ENCODE data around the gene SUPV3L1. TPM values are rescaled to one million over a fixed set of nuclear protein-coding genes. Genes with fewer than 3 reads are reported as not detected.
A peak's percentile ranks its signal among the peaks of the same experiment; 100 is the strongest.

SUPV3L1 gene
- total and polyA plus RNA-seq, 7 experiments from 2014 or later, result 16.5 to 63.2 (median 39.6) TPM

GRCh38 chr10:69182005-69182404, 2.0 kb downstream of the SUPV3L1 start:
- Histone ChIP-seq H3K27ac (ENCODE audit: low read depth, low read length) (peak overlapping the region; percentile 39), H3K27me3 (ENCODE audit: control insufficient read depth in 2 of 2, insufficient read depth in 2 of 2, low read length in 2 of 2) (no peaks in the 10 kb centered on the region), H3K4me1 (ENCODE audit: control insufficient read depth in 2 of 2, insufficient read depth in 2 of 2, low read length in 2 of 2) (peaks cover 12 to 15% of the 10 kb centered on the region in 2 donors), H3K36me3 (ENCODE audit: control insufficient read depth in 2 of 3, insufficient read depth in 3 of 3, low read length in 3 of 3) (peaks cover 6 to 31% (median 6%) of the 10 kb centered on the region in 3 experiments), H3K4me3 (ENCODE audit: low read length) (no peak overlapping the region), H3K9me3 (ENCODE audit: control insufficient read depth in 2 of 3, low read length in 3 of 3) (no peaks in the 10 kb centered on the region)
- intact Hi-C loops (cut with micrococcal nuclease), result loop anchor here in 1 of 2 donors (5.0 kb wide), 2 partner anchors 135 to 280 kb away; partner anchors contain the start of gene DDX50
- H3K36me3 Mint-ChIP-seq, result peaks cover 0 to 21% (median 5%) of the 10 kb centered on the region in 5 donors
- CTCF ChIA-PET, result no interaction called here
- ATAC-seq (no peak), DNase-seq (no peak)
- H3K4me3 Mint-ChIP-seq, result peak overlapping the region in 2 of 10 donors; percentile 26 to 96
- POLR2A ChIA-PET, result interaction anchor here (0.6 to 1.4 kb wide), 2 partner anchors 9 to 57 kb away, joined by 5 to 6 read pairs; no protein-coding TSS in a partner anchor
- peaks cover 0 to 3% (median 0%) of the 10 kb centered on the region in 11 donors for H3K9me3 Mint-ChIP-seq
- peaks cover 25 to 67% (median 47%) of the 10 kb centered on the region in 7 donors for H3K4me1 Mint-ChIP-seq
- H3K27me3 Mint-ChIP-seq, result no peaks in the 10 kb centered on the region
- peak overlapping the region in 2 of 9 donors; percentile 13 to 49 for H3K27ac Mint-ChIP-seq

- CTCF ChIA-PET, result no interaction called here
Measured at GRCh38 chr10:69186524-69186923, 6.5 kb downstream of the SUPV3L1 start.

GRCh38 chr10:69201045-69201444, 21.0 kb downstream of the SUPV3L1 start:
- POLR2A ChIA-PET, result no interaction called here
- Histone ChIP-seq H3K4me3 (ENCODE audit: low read length) (no peak overlapping the region), H3K27ac (ENCODE audit: low read depth, low read length) (no peak overlapping the region), H3K27me3 (ENCODE audit: control insufficient read depth in 2 of 2, insufficient read depth in 2 of 2, low read length in 2 of 2) (no peaks in the 10 kb centered on the region), H3K9me3 (ENCODE audit: control insufficient read depth in 2 of 3, low read length in 3 of 3) (no peaks in the 10 kb centered on the region), H3K4me1 (ENCODE audit: control insufficient read depth in 2 of 2, insufficient read depth in 2 of 2, low read length in 2 of 2) (peaks cover 0 to 30% of the 10 kb centered on the region in 2 donors), H3K36me3 (ENCODE audit: control insufficient read depth in 2 of 3, insufficient read depth in 3 of 3, low read length in 3 of 3) (peaks cover 5 to 71% (median 19%) of the 10 kb centered on the region in 3 experiments)
- peaks cover 0 to 49% (median 0%) of the 10 kb centered on the region in 7 donors for H3K4me1 Mint-ChIP-seq
- H3K27ac Mint-ChIP-seq, result peak overlapping the region in 2 of 9 donors; percentile 5 to 51
- H3K36me3 Mint-ChIP-seq, result peaks cover 6 to 27% (median 12%) of the 10 kb centered on the region in 5 donors
- CTCF ChIA-PET, result no interaction called here
- intact Hi-C loops (cut with micrococcal nuclease), result no loop called here
- H3K27me3 Mint-ChIP-seq, result no peaks in the 10 kb centered on the region
- H3K9me3 Mint-ChIP-seq, result no peaks in the 10 kb centered on the region
- no peak for ATAC-seq
- H3K4me3 Mint-ChIP-seq, result no peak overlapping the region
- no peak for DNase-seq

More at GRCh38 chr10:69186524-69186923, 6.5 kb downstream of the SUPV3L1 start:
- ATAC-seq (no peak), DNase-seq (no peak)
- no peak overlapping the region for H3K27ac ChIP-seq (ENCODE audit: low read depth, low read length)
- POLR2A ChIA-PET, result no interaction called here
- H3K4me1 ChIP-seq (ENCODE audit: control insufficient read depth in 2 of 2, insufficient read depth in 2 of 2, low read length in 2 of 2), result peaks cover under 1 to 4% of the 10 kb centered on the region in 2 donors
- no peaks in the 10 kb centered on the region for H3K27me3 Mint-ChIP-seq
- no peak overlapping the region for H3K4me3 ChIP-seq (ENCODE audit: low read length)
- peaks cover 14 to 38% (median 27%) of the 10 kb centered on the region in 7 donors for H3K4me1 Mint-ChIP-seq
- intact Hi-C loops (cut with micrococcal nuclease), result no loop called here
- no peaks in the 10 kb centered on the region for H3K9me3 Mint-ChIP-seq
- H3K9me3 ChIP-seq (ENCODE audit: control insufficient read depth in 2 of 3, low read length in 3 of 3), result no peaks in the 10 kb centered on the region
- peaks cover 15 to 63% (median 16%) of the 10 kb centered on the region in 3 experiments for H3K36me3 ChIP-seq (ENCODE audit: control insufficient read depth in 2 of 3, insufficient read depth in 3 of 3, low read length in 3 of 3)
- no peaks in the 10 kb centered on the region for H3K27me3 ChIP-seq (ENCODE audit: control insufficient read depth in 2 of 2, insufficient read depth in 2 of 2, low read length in 2 of 2)
- peak overlapping the region in 2 of 9 donors; percentile 14 to 22 for H3K27ac Mint-ChIP-seq
- H3K4me3 Mint-ChIP-seq, result no peak overlapping the region
- peaks cover 8 to 42% (median 12%) of the 10 kb centered on the region in 5 donors for H3K36me3 Mint-ChIP-seq

GRCh38 chr10:69202332-69202731, 22.3 kb downstream of the SUPV3L1 start:
- no peaks in the 10 kb centered on the region for H3K9me3 ChIP-seq (ENCODE audit: control insufficient read depth in 2 of 3, low read length in 3 of 3)
- ChIA-PET CTCF (no interaction called here), POLR2A (interaction anchor here (0.7 kb wide), 1 partner anchor 146 kb away, joined by 3 read pairs; no protein-coding TSS in a partner anchor)
- no peak overlapping the region for H3K4me3 ChIP-seq (ENCODE audit: low read length)
- peaks cover 9 to 71% (median 24%) of the 10 kb centered on the region in 3 experiments for H3K36me3 ChIP-seq (ENCODE audit: control insufficient read depth in 2 of 3, insufficient read depth in 3 of 3, low read length in 3 of 3)
- Mint-ChIP-seq H3K27me3 (no peaks in the 10 kb centered on the region), H3K4me3 (peak overlapping the region in 1 of 10 donors; percentile 63), H3K27ac (peak overlapping the region in 1 of 9 donors; percentile 51), H3K36me3 (peaks cover 6 to 33% (median 19%) of the 10 kb centered on the region in 5 donors), H3K4me1 (peaks cover 0 to 60% (median 0%) of the 10 kb centered on the region in 7 donors), H3K9me3 (no peaks in the 10 kb centered on the region)
- ATAC-seq (peak; percentile 67), DNase-seq (no peak)
- H3K27me3 ChIP-seq (ENCODE audit: control insufficient read depth in 2 of 2, insufficient read depth in 2 of 2, low read length in 2 of 2), result no peaks in the 10 kb centered on the region
- H3K4me1 ChIP-seq (ENCODE audit: control insufficient read depth in 2 of 2, insufficient read depth in 2 of 2, low read length in 2 of 2), result peaks cover 0 to 35% of the 10 kb centered on the region in 2 donors
- no peak overlapping the region for H3K27ac ChIP-seq (ENCODE audit: low read depth, low read length)
- intact Hi-C loops (cut with micrococcal nuclease), result loop anchor here in 1 of 2 donors (1.0 kb wide), 1 partner anchor 22 kb away; the partner anchor contains the start of gene SUPV3L1

GRCh38 chr10:69208761-69209160, 28.7 kb downstream of the SUPV3L1 start:
- ChIA-PET CTCF (no interaction called here), POLR2A (no interaction called here)
- DNase-seq, result no peak
- Histone ChIP-seq H3K27me3 (ENCODE audit: control insufficient read depth in 2 of 2, insufficient read depth in 2 of 2, low read length in 2 of 2) (no peaks in the 10 kb centered on the region), H3K36me3 (ENCODE audit: control insufficient read depth in 2 of 3, insufficient read depth in 3 of 3, low read length in 3 of 3) (peaks cover 11 to 54% (median 18%) of the 10 kb centered on the region in 3 experiments), H3K4me3 (ENCODE audit: low read length) (no peak overlapping the region), H3K9me3 (ENCODE audit: control insufficient read depth in 2 of 3, low read length in 3 of 3) (no peaks in the 10 kb centered on the region), H3K4me1 (ENCODE audit: control insufficient read depth in 2 of 2, insufficient read depth in 2 of 2, low read length in 2 of 2) (peaks cover 0 to 22% of the 10 kb centered on the region in 2 donors), H3K27ac (ENCODE audit: low read depth, low read length) (no peak overlapping the region)
- H3K4me1 Mint-ChIP-seq, result peaks cover 0 to 63% (median 0%) of the 10 kb centered on the region in 7 donors
- H3K27ac Mint-ChIP-seq, result peak overlapping the region in 2 of 9 donors; percentile 19 to 49
- intact Hi-C loops (cut with micrococcal nuclease), result loop anchor here in 1 of 2 donors (2.0 kb wide), 1 partner anchor 14 kb away; no protein-coding TSS in a partner anchor
- H3K9me3 Mint-ChIP-seq, result no peaks in the 10 kb centered on the region
- no peak overlapping the region for H3K4me3 Mint-ChIP-seq
- ATAC-seq, result no peak
- H3K36me3 Mint-ChIP-seq, result peaks cover 0 to 45% (median 25%) of the 10 kb centered on the region in 5 donors
- H3K27me3 Mint-ChIP-seq, result no peaks in the 10 kb centered on the region

GRCh38 chr10:69209787-69210484, 29.9 kb downstream of the SUPV3L1 start:
- H3K27ac Mint-ChIP-seq, result peak overlapping the region in 3 of 9 donors; percentile 0 to 40 (median 3)
- no peak for ATAC-seq
- ChIA-PET POLR2A (no interaction called here), CTCF (no interaction called here)
- no peaks in the 10 kb centered on the region for H3K27me3 Mint-ChIP-seq
- no peak for DNase-seq
- H3K4me3 ChIP-seq (ENCODE audit: low read length), result no peak overlapping the region
- peaks cover 0 to 7% (median 0%) of the 10 kb centered on the region in 11 donors for H3K9me3 Mint-ChIP-seq
- peaks cover under 1 to 23% of the 10 kb centered on the region in 2 donors for H3K4me1 ChIP-seq (ENCODE audit: control insufficient read depth in 2 of 2, insufficient read depth in 2 of 2, low read length in 2 of 2)
- H3K27ac ChIP-seq (ENCODE audit: low read depth, low read length), result no peak overlapping the region
- H3K4me3 Mint-ChIP-seq, result peak overlapping the region in 1 of 10 donors; percentile 1
- no peaks in the 10 kb centered on the region for H3K27me3 ChIP-seq (ENCODE audit: control insufficient read depth in 2 of 2, insufficient read depth in 2 of 2, low read length in 2 of 2)
- peaks cover 8 to 42% (median 18%) of the 10 kb centered on the region in 3 experiments for H3K36me3 ChIP-seq (ENCODE audit: control insufficient read depth in 2 of 3, insufficient read depth in 3 of 3, low read length in 3 of 3)
- peaks cover 0 to 49% (median 25%) of the 10 kb centered on the region in 5 donors for H3K36me3 Mint-ChIP-seq
- no peaks in the 10 kb centered on the region for H3K9me3 ChIP-seq (ENCODE audit: control insufficient read depth in 2 of 3, low read length in 3 of 3)
- peaks cover 0 to 67% (median 5%) of the 10 kb centered on the region in 7 donors for H3K4me1 Mint-ChIP-seq
- intact Hi-C loops (cut with micrococcal nuclease), result loop anchor here in 1 of 2 donors (2.0 kb wide), 1 partner anchor 13 kb away; no protein-coding TSS in a partner anchor
